GM23338 (cell line): ENCODE results near the gene EPAS1. TPM values are rescaled to one million over a fixed set of nuclear protein-coding genes. Genes with fewer than 3 reads are reported as not detected.

Source experiments
- ATAC-seq: fragments of 200-7000 bp; cut with Tn5 transposase; 3 replicates; pipeline ENCODE4 v1.9.1; 2020
- DNase-seq: peaks from one replicate; pipeline ENCODE4 v3.0.0-alpha.2; 2015; ENCODE audit warnings: low spot score
- H2AFZ ChIP-seq: fragments of 200-600 bp; sonication (generic); 2 replicates; pipeline ENCODE4 v1.8.0; 2016; ENCODE audit warnings: antibody characterized with exemption, mild to moderate bottlenecking, moderate library complexity
- H3F3A ChIP-seq: fragments of 200-600 bp; sonication (generic); replicated peaks from 2 replicates; pipeline ENCODE4 v1.8.0; 2017; ENCODE audit warnings: antibody characterized with exemption, mixed run types, low read depth
- H3K27ac ChIP-seq: fragments of 200-600 bp; sonication (generic); 2 replicates; pipeline ENCODE4 v1.6.1; 2016; ENCODE audit warnings: low read depth
- H3K27me3 ChIP-seq: fragments of 200-600 bp; sonication (generic); 2 replicates; pipeline ENCODE4 v1.8.0; 2016; ENCODE audit warnings: mild to moderate bottlenecking, mixed run types, moderate library complexity; ENCODE audit not compliant: insufficient read depth
- H3K36me3 ChIP-seq: fragments of 200-600 bp; sonication (generic); 2 replicates; pipeline ENCODE4 v1.8.0; 2016; ENCODE audit warnings: mild to moderate bottlenecking; ENCODE audit not compliant: insufficient read depth
- H3K4me1 ChIP-seq: fragments of 200-600 bp; sonication (generic); 2 replicates; pipeline ENCODE4 v1.8.0; 2016; ENCODE audit warnings: mild to moderate bottlenecking, moderate library complexity; ENCODE audit not compliant: insufficient read depth
- H3K4me2 ChIP-seq: fragments of 200-600 bp; sonication (generic); 2 replicates; pipeline ENCODE4 v1.7.1; 2017; ENCODE audit warnings: mixed run types
- H3K4me3 ChIP-seq: fragments of 200-600 bp; sonication (generic); 2 replicates; pipeline ENCODE4 v1.6.1; 2016; ENCODE audit warnings: mixed run types
- H3K79me2 ChIP-seq: fragments of 200-600 bp; sonication (generic); replicated peaks from 2 replicates; pipeline ENCODE4 v1.8.0; 2017; ENCODE audit warnings: mild to moderate bottlenecking; ENCODE audit not compliant: insufficient read depth
- H3K9me2 ChIP-seq: fragments of 200-600 bp; sonication (generic); 2 replicates; pipeline ENCODE4 v1.8.0; 2017; ENCODE audit not compliant: insufficient read depth
- H4K20me1 ChIP-seq: fragments of 200-600 bp; sonication (generic); replicated peaks from 2 replicates; pipeline ENCODE4 v1.8.0; 2017; ENCODE audit warnings: mild to moderate bottlenecking; ENCODE audit not compliant: insufficient read depth
- H3K27ac Mint-ChIP-seq: 2 replicates; pipeline ENCODE4 v1.8.0; 2020; ENCODE audit warnings: inconsistent platforms, mild to moderate bottlenecking, moderate library complexity, mixed read lengths
- H3K27me3 Mint-ChIP-seq: 3 replicates; pipeline ENCODE4 v1.8.0; 2022; ENCODE audit warnings: low read depth, mild to moderate bottlenecking, moderate library complexity, mixed read lengths, inconsistent platforms; ENCODE audit not compliant: insufficient read depth, poor library complexity
- H3K36me3 Mint-ChIP-seq: 3 replicates; pipeline ENCODE4 v1.8.0; 2021; ENCODE audit warnings: low read depth, mild to moderate bottlenecking, inconsistent platforms, moderate library complexity, mixed read lengths
- H3K4me1 Mint-ChIP-seq: 3 replicates; pipeline ENCODE4 v1.8.0; 2020; ENCODE audit warnings: mild to moderate bottlenecking, inconsistent platforms, mixed read lengths
- H3K4me3 Mint-ChIP-seq: 3 replicates; pipeline ENCODE4 v1.8.0; 2021; ENCODE audit warnings: moderate library complexity, mild to moderate bottlenecking, inconsistent platforms, mixed read lengths
- H3K9me3 Mint-ChIP-seq: 3 replicates; pipeline ENCODE4 v1.8.0; 2020; ENCODE audit warnings: moderate library complexity, mild to moderate bottlenecking, inconsistent platforms, mixed read lengths
- CREB1 ChIP-seq: fragments of 250-450 bp; sonication (Bioruptor Pico); IDR thresholded peaks from 2 replicates; pipeline ENCODE4 v1.5.0; 2020; ENCODE audit warnings: low read depth, mild to moderate bottlenecking, moderate library complexity
- CTCF ChIP-seq, 2 experiments: fragments of 200-600 bp in 1 of 2; sonication (generic) in 1 of 2; conservative IDR thresholded peaks; 2 replicates each; pipeline versions ENCODE4 v1.5.1 to v1.6.1; 2016 to 2017; ENCODE audit warnings: antibody characterized with exemption in 2 of 2, low read depth in 2 of 2, mild to moderate bottlenecking in 2 of 2, moderate library complexity in 1 of 2
- ETS1 ChIP-seq: IDR thresholded peaks from 2 replicates; pipeline ENCODE4 v1.6.1; 2016; ENCODE audit warnings: antibody characterized with exemption
- EZH2 ChIP-seq: fragments of 200-600 bp; sonication (generic); IDR thresholded peaks from one replicate; pipeline ENCODE4 v1.8.0; 2017; ENCODE audit warnings: antibody characterized with exemption, mild to moderate bottlenecking, low read depth; ENCODE audit not compliant: unreplicated experiment
- EZH2phosphoT487 ChIP-seq: fragments of 200-600 bp; sonication (generic); IDR thresholded peaks from one replicate; pipeline ENCODE4 v1.8.1; 2018; ENCODE audit warnings: antibody characterized with exemption; ENCODE audit not compliant: unreplicated experiment
- JUNB ChIP-seq: IDR thresholded peaks from one replicate; pipeline ENCODE4 v1.6.1; 2016; ENCODE audit warnings: antibody characterized with exemption; ENCODE audit not compliant: unreplicated experiment
- NANOG ChIP-seq: IDR thresholded peaks from 2 replicates; pipeline ENCODE4 v1.6.1; 2016; ENCODE audit warnings: antibody characterized with exemption, borderline replicate concordance
- POLR2AphosphoS5 ChIP-seq: IDR thresholded peaks from 2 replicates; pipeline ENCODE4 v1.6.1; 2016; ENCODE audit warnings: antibody characterized with exemption, low read depth
- STAT1 ChIP-seq: IDR thresholded peaks from one replicate; pipeline ENCODE4 v1.6.1; 2016; ENCODE audit warnings: antibody characterized with exemption; ENCODE audit not compliant: unreplicated experiment
- ZNF114 ChIP-seq: fragments of 250-450 bp; sonication (Bioruptor Pico); IDR thresholded peaks from 2 replicates; pipeline ENCODE4 v1.5.0; 2020; ENCODE audit warnings: mild to moderate bottlenecking, moderate library complexity
- ZNF331 ChIP-seq: fragments of 250-450 bp; sonication (Bioruptor Pico); IDR thresholded peaks from 2 replicates; pipeline ENCODE4 v1.5.0; 2020; ENCODE audit warnings: low read depth, mild to moderate bottlenecking, moderate library complexity
- polyA plus RNA-seq: library from polyadenylated mRNA; unstranded; fragments of >200 nt; fragmentation: Nextera tagmentation; extraction: Ambion mirVana; gene quantifications from 2 replicates; pipeline ENCODE4 v1.2.1, GENCODE V29; 2016
- total RNA-seq: library from RNA; depleted of rRNA; stranded (reverse); fragments of >200 nt; shearing (Covaris generic); gene quantifications from 2 replicates; pipeline ENCODE4 v1.2.3, GENCODE V29; 2014
- TF ChIP-seq, protein P1 (sequence below): IDR thresholded peaks from one replicate; pipeline ENCODE4 v1.6.1; 2018; ENCODE audit warnings: antibody characterized with exemption; ENCODE audit not compliant: unreplicated experiment
- TF ChIP-seq, protein P2 (sequence below): fragments of 250-450 bp; sonication (Bioruptor Pico); IDR thresholded peaks from 2 replicates; pipeline ENCODE4 v1.5.0; 2020; ENCODE audit warnings: mild to moderate bottlenecking, moderate library complexity

The EPAS1 gene
- total and polyA plus RNA-seq, 2 experiments from 2014 or later = 0.68 to 5.4 TPM

- Mint-ChIP-seq H3K4me3 (no peak overlapping the region), H3K27me3 (peaks cover 8% of the 10 kb centered on the region), H3K4me1 (no peaks in the 10 kb centered on the region; the same call in 2 of the 3 replicates), H3K36me3 (no peaks in the 10 kb centered on the region), H3K9me3 (no peaks in the 10 kb centered on the region), H3K27ac (no peak overlapping the region)
- Histone ChIP-seq H3K36me3 (no peaks in the 10 kb centered on the region), H3K79me2 (no peaks in the 10 kb centered on the region), H2AFZ (no peak overlapping the region), H3K27me3 (no peaks in the 10 kb centered on the region), H3K4me1 (no peaks in the 10 kb centered on the region), H3K4me3 (no peak overlapping the region), H3K4me2 (no peak overlapping the region), H4K20me1 (no peaks in the 10 kb centered on the region), H3F3A (no peaks in the 10 kb centered on the region), H3K9me2 (no peaks in the 10 kb centered on the region), H3K27ac (no peak overlapping the region)
- no peak for TF ChIP-seq CTCF (conservative IDR thresholded peaks at IDR 0.05; ENCODE audit: low read depth in 2 of 2)
- TF ChIP-seq ZNF331 (CRISPR knock-in tag) = no peak
- no peak for TF ChIP-seq EZH2
- TF ChIP-seq ETS1 = no peak
- TF ChIP-seq JUNB = no peak
- TF ChIP-seq NANOG = no peak
- no peak for TF ChIP-seq STAT1
- TF ChIP-seq, protein P1, sequence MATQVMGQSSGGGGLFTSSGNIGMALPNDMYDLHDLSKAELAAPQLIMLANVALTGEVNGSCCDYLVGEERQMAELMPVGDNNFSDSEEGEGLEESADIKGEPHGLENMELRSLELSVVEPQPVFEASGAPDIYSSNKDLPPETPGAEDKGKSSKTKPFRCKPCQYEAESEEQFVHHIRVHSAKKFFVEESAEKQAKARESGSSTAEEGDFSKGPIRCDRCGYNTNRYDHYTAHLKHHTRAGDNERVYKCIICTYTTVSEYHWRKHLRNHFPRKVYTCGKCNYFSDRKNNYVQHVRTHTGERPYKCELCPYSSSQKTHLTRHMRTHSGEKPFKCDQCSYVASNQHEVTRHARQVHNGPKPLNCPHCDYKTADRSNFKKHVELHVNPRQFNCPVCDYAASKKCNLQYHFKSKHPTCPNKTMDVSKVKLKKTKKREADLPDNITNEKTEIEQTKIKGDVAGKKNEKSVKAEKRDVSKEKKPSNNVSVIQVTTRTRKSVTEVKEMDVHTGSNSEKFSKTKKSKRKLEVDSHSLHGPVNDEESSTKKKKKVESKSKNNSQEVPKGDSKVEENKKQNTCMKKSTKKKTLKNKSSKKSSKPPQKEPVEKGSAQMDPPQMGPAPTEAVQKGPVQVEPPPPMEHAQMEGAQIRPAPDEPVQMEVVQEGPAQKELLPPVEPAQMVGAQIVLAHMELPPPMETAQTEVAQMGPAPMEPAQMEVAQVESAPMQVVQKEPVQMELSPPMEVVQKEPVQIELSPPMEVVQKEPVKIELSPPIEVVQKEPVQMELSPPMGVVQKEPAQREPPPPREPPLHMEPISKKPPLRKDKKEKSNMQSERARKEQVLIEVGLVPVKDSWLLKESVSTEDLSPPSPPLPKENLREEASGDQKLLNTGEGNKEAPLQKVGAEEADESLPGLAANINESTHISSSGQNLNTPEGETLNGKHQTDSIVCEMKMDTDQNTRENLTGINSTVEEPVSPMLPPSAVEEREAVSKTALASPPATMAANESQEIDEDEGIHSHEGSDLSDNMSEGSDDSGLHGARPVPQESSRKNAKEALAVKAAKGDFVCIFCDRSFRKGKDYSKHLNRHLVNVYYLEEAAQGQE = no peak
- TF ChIP-seq, protein P2, sequence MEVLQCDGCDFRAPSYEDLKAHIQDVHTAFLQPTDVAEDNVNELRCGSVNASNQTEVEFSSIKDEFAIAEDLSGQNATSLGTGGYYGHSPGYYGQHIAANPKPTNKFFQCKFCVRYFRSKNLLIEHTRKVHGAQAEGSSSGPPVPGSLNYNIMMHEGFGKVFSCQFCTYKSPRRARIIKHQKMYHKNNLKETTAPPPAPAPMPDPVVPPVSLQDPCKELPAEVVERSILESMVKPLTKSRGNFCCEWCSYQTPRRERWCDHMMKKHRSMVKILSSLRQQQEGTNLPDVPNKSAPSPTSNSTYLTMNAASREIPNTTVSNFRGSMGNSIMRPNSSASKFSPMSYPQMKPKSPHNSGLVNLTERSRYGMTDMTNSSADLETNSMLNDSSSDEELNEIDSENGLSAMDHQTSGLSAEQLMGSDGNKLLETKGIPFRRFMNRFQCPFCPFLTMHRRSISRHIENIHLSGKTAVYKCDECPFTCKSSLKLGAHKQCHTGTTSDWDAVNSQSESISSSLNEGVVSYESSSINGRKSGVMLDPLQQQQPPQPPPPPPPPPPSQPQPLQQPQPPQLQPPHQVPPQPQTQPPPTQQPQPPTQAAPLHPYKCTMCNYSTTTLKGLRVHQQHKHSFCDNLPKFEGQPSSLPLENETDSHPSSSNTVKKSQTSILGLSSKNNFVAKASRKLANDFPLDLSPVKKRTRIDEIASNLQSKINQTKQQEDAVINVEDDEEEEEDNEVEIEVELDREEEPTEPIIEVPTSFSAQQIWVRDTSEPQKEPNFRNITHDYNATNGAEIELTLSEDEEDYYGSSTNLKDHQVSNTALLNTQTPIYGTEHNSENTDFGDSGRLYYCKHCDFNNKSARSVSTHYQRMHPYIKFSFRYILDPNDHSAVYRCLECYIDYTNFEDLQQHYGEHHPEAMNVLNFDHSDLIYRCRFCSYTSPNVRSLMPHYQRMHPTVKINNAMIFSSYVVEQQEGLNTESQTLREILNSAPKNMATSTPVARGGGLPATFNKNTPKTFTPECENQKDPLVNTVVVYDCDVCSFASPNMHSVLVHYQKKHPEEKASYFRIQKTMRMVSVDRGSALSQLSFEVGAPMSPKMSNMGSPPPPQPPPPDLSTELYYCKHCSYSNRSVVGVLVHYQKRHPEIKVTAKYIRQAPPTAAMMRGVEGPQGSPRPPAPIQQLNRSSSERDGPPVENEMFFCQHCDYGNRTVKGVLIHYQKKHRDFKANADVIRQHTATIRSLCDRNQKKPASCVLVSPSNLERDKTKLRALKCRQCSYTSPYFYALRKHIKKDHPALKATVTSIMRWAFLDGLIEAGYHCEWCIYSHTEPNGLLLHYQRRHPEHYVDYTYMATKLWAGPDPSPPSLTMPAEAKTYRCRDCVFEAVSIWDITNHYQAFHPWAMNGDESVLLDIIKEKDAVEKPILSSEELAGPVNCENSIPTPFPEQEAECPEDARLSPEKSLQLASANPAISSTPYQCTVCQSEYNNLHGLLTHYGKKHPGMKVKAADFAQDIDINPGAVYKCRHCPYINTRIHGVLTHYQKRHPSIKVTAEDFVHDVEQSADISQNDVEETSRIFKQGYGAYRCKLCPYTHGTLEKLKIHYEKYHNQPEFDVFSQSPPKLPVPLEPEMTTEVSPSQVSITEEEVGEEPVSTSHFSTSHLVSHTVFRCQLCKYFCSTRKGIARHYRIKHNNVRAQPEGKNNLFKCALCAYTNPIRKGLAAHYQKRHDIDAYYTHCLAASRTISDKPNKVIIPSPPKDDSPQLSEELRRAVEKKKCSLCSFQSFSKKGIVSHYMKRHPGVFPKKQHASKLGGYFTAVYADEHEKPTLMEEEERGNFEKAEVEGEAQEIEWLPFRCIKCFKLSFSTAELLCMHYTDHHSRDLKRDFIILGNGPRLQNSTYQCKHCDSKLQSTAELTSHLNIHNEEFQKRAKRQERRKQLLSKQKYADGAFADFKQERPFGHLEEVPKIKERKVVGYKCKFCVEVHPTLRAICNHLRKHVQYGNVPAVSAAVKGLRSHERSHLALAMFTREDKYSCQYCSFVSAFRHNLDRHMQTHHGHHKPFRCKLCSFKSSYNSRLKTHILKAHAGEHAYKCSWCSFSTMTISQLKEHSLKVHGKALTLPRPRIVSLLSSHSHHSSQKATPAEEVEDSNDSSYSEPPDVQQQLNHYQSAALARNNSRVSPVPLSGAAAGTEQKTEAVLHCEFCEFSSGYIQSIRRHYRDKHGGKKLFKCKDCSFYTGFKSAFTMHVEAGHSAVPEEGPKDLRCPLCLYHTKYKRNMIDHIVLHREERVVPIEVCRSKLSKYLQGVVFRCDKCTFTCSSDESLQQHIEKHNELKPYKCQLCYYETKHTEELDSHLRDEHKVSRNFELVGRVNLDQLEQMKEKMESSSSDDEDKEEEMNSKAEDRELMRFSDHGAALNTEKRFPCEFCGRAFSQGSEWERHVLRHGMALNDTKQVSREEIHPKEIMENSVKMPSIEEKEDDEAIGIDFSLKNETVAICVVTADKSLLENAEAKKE (CRISPR knock-in tag) = no peak
- TF ChIP-seq POLR2AphosphoS5 = no peak
- TF ChIP-seq CREB1 (CRISPR knock-in tag) = no peak
- no peak for TF ChIP-seq EZH2phosphoT487
- TF ChIP-seq ZNF114 (CRISPR knock-in tag) = no peak
- DNase-seq = no peak
- no peak for ATAC-seq
Measured at GRCh38 chr2:46380038-46380940, 83.1 kb downstream of the EPAS1 start.
